ENCODE data around the gene MS4A6A.

The MS4A6A gene

GRCh38 chr11:60127311-60127811 is 55.5 kb downstream of the MS4A6A start:
- DNase-seq, result no peak

- no peak for DNase-seq
These were observed 56.8 kb downstream of the MS4A6A start for GRCh38 chr11:60125956-60126585.

GRCh38 chr11:60124802-60125432 is 58.0 kb downstream of the MS4A6A start:
- no peak for DNase-seq
